Measurements from ENCODE around the gene CACNB4. TPM values are rescaled to one million over a fixed set of nuclear protein-coding genes. Genes with fewer than 3 reads are reported as not detected.

The CACNB4 gene
- total and polyA plus RNA-seq, 8 donors, result under 0.01 to 6.4 (median 1.0) TPM

DNA sequence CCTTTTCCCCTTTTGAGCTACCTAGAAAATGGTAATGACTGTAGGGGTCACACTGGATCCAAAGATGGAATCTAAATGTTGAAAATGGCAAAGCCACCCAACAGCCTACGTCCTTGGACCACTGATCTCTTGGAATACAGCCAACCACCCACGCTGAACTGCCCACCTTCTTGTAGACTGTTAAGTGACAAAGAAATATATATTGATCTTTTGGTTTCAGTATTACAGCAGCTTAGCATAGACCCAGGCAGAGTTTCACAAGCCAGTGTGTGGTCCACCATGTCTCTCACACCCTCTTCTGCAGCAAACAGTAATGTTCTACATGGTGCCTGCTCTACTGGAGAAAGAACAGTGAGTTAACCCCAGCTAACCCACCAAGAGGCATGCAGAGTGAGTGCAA is 20.2 kb downstream of the CACNB4 start:
- DNase-seq, result no peak
- H3K36me3 ChIP-seq, result no peaks in the 10 kb centered on the region
- intact Hi-C loops (cut with DNase I; ENCODE audit: low total_unique reads), result no loop called here
- H3K4me3 ChIP-seq, result no peak overlapping the region
- no peaks in the 10 kb centered on the region for H3K9me3 ChIP-seq
- TF ChIP-seq EP300 (IDR thresholded peaks at IDR 0.05) (no peak), POLR2AphosphoS5 (IDR thresholded peaks at IDR 0.05) (no peak), POLR2A (IDR thresholded peaks at IDR 0.05) (no peak)
- TF ChIP-seq, protein P1, sequence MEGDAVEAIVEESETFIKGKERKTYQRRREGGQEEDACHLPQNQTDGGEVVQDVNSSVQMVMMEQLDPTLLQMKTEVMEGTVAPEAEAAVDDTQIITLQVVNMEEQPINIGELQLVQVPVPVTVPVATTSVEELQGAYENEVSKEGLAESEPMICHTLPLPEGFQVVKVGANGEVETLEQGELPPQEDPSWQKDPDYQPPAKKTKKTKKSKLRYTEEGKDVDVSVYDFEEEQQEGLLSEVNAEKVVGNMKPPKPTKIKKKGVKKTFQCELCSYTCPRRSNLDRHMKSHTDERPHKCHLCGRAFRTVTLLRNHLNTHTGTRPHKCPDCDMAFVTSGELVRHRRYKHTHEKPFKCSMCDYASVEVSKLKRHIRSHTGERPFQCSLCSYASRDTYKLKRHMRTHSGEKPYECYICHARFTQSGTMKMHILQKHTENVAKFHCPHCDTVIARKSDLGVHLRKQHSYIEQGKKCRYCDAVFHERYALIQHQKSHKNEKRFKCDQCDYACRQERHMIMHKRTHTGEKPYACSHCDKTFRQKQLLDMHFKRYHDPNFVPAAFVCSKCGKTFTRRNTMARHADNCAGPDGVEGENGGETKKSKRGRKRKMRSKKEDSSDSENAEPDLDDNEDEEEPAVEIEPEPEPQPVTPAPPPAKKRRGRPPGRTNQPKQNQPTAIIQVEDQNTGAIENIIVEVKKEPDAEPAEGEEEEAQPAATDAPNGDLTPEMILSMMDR (IDR thresholded peaks at IDR 0.05), result no peak
- WGBS, 5 donors, result 73 to 80% (median 78%) methylated on average over 2 of the region's 2 CpGs
- H3K27me3 ChIP-seq, result no peaks in the 10 kb centered on the region
- no peak overlapping the region for H3K27ac ChIP-seq
- peaks cover 0 to 7% (median 0%) of the 10 kb centered on the region in 4 donors for H3K4me1 ChIP-seq

DNA sequence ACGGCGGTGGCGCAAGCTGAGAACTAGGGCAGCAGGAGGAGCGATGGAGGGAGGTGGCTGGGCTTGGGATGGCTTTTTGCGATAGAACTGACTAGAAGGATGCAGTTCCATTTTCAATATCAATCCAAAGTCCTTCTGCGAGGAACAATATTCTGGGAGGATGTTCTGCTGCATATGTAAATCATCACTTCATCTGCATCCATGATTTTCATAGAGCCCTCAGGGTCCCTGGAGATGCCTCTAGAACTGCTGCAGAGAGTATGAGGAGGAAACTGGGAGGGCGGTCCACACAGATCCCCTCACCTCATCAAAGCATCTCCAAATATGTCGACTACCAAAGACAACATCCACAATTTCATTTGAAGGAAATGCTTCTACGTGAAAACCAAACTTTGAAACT is 20.8 kb downstream of the CACNB4 start:
- TF ChIP-seq POLR2A (IDR thresholded peaks at IDR 0.05), result no peak
- TF ChIP-seq, protein P1 (IDR thresholded peaks at IDR 0.05), result no peak
- TF ChIP-seq POLR2AphosphoS5 (IDR thresholded peaks at IDR 0.05), result no peak
- TF ChIP-seq EP300 (IDR thresholded peaks at IDR 0.05), result no peak

DNA sequence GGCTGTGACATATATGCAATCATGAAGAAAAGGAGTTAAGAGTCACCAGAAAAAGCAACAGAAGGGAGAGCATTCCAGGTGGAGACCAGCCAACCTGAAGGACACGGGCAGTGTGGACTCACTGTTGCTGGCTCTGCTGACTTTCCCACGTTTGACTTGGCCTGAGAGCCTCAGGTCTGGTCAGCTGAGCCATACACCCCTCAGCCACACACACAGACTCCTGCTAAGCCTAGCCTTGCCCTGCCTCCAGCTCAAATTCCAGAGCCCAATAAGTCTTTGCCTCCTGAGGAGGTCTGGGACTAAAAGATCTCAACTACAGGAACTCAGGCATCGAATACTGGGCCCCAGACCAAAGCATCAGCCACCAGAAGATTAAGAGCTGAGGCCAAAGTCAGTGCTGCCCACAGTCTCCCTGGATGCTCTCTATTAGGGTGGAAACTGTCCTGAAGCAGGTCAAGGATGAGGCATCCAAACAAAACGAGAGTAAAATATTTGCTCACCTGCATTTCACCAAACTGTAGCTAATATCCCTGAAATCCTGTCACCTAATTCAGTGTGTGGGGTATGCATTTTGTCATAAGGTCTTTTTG is 23.3 kb downstream of the CACNB4 start:
- Histone ChIP-seq H3K4me1 (peaks cover 0 to 7% (median 0%) of the 10 kb centered on the region in 4 donors), H3K27me3 (no peaks in the 10 kb centered on the region), H3K9me3 (no peaks in the 10 kb centered on the region), H3K4me3 (no peak overlapping the region), H3K27ac (no peak overlapping the region), H3K36me3 (no peaks in the 10 kb centered on the region)
- intact Hi-C loops (cut with DNase I; ENCODE audit: low total_unique reads), result no loop called here
- TF ChIP-seq, protein P1 (IDR thresholded peaks at IDR 0.05), result no peak
- TF ChIP-seq EP300 (IDR thresholded peaks at IDR 0.05) (no peak), POLR2A (IDR thresholded peaks at IDR 0.05) (no peak), POLR2AphosphoS5 (IDR thresholded peaks at IDR 0.05) (no peak)
- DNase-seq, result peak in 1 of 2 donors; percentile 51
- 25 to 50% (median 40%) methylated on average over 3 to 4 of the region's 4 CpGs for WGBS, 5 donors

More for the DNA sequence above, 20.8 kb downstream of the CACNB4 start:
- intact Hi-C loops (cut with DNase I; ENCODE audit: low total_unique reads), result no loop called here
- Histone ChIP-seq H3K36me3 (no peaks in the 10 kb centered on the region), H3K27me3 (no peaks in the 10 kb centered on the region), H3K9me3 (no peaks in the 10 kb centered on the region), H3K27ac (no peak overlapping the region), H3K4me1 (peaks cover 0 to 7% (median 0%) of the 10 kb centered on the region in 4 donors), H3K4me3 (no peak overlapping the region)
- no peak for DNase-seq
- 89 to 99% (median 98%) methylated on average over 9 of the region's 9 CpGs for WGBS, 5 donors

DNA sequence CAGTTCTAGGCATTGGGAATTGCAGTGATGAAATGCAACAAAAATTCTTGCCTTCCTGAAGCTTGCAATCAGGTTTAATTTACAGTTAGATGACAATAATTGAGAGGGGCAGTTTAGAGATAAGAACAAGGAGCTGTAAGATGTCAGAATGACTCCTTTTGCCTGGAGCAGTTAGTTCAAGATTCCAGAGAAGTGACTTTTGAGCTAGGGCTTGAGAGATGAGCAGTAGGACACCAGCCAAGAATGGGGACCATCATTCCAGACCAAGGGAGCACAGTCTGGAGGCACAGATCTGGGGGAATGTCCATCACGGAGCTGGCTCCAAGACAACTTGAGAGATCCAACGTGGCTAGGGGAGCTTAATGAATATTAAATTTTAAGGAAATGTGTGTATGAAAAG is 26.8 kb downstream of the CACNB4 start:
- Histone ChIP-seq H3K4me1 (peaks cover 0 to 7% (median 0%) of the 10 kb centered on the region in 4 donors), H3K36me3 (no peaks in the 10 kb centered on the region), H3K9me3 (no peaks in the 10 kb centered on the region), H3K27me3 (no peaks in the 10 kb centered on the region), H3K27ac (no peak overlapping the region), H3K4me3 (no peak overlapping the region)
- TF ChIP-seq POLR2A (IDR thresholded peaks at IDR 0.05) (no peak), POLR2AphosphoS5 (IDR thresholded peaks at IDR 0.05) (no peak), EP300 (IDR thresholded peaks at IDR 0.05) (no peak)
- TF ChIP-seq, protein P1 (IDR thresholded peaks at IDR 0.05), result no peak
- WGBS, 5 donors, result 84 to 95% (median 88%) methylated on average over 2 of the region's 2 CpGs
- intact Hi-C loops (cut with DNase I; ENCODE audit: low total_unique reads), result no loop called here
- DNase-seq, result no peak
